Liver (tissue), 9 donors: ENCODE measurements around the gene SPTSSA. TPM values are rescaled to one million over a fixed set of nuclear protein-coding genes. Genes with fewer than 3 reads are reported as not detected.

Experiments used
- DNase-seq: peaks from one replicate; pipeline ENCODE4 v3.0.0-alpha.2; 2017; ENCODE audit warnings: low spot score
- H3K27ac ChIP-seq, 2 donors: one replicate each; pipeline ENCODE4 v1.7.0; 2013; ENCODE audit warnings: inconsistent platforms in 2 of 2, low read length in 2 of 2, control low read depth in 1 of 2, low read depth in 1 of 2, mild to moderate bottlenecking in 1 of 2
- H3K27me3 ChIP-seq, 4 donors: one replicate each; pipeline versions ENCODE4 v1.6.1 to v1.7.0; 2013; ENCODE audit warnings: low read length in 3 of 4, inconsistent platforms in 1 of 4, mild to moderate bottlenecking in 1 of 4, moderate library complexity in 1 of 4; ENCODE audit not compliant: control insufficient read depth in 4 of 4, insufficient read depth in 4 of 4
- H3K36me3 ChIP-seq, 4 donors: one replicate each; pipeline versions ENCODE4 v1.6.1 to v1.7.0; 2013; ENCODE audit warnings: low read length in 3 of 4, mild to moderate bottlenecking in 3 of 4, low read depth in 1 of 4, moderate library complexity in 1 of 4; ENCODE audit not compliant: control insufficient read depth in 4 of 4, insufficient read depth in 3 of 4
- H3K4me1 ChIP-seq, 4 donors: one replicate each; pipeline versions ENCODE4 v1.6.1 to v1.7.0; 2013; ENCODE audit warnings: low read length in 3 of 4, mild to moderate bottlenecking in 3 of 4, moderate library complexity in 1 of 4; ENCODE audit not compliant: control insufficient read depth in 4 of 4, insufficient read depth in 4 of 4
- H3K4me3 ChIP-seq, 3 donors: one replicate each; pipeline versions ENCODE4 v1.6.1 to v1.7.0; 2013; ENCODE audit warnings: low read length in 3 of 3, control low read depth in 1 of 3, low read depth in 1 of 3, mild to moderate bottlenecking in 1 of 3
- H3K9ac ChIP-seq, 2 donors: one replicate each; pipeline ENCODE4 v1.7.0; 2013; ENCODE audit warnings: low read length in 2 of 2, mild to moderate bottlenecking in 2 of 2, moderate library complexity in 2 of 2, control low read depth in 1 of 2, low read depth in 1 of 2
- H3K9me3 ChIP-seq, 4 donors: one replicate each; pipeline versions ENCODE4 v1.6.1 to v1.7.0; 2013; ENCODE audit warnings: low read length in 3 of 4; ENCODE audit not compliant: control insufficient read depth in 4 of 4
- EGR1 ChIP-seq, 2 donors: IDR thresholded peaks; 2 replicates each; pipeline ENCODE4 v1.6.1; 2016 to 2018; ENCODE audit warnings: antibody characterized with exemption in 2 of 2, low read depth in 2 of 2
- HNF4A ChIP-seq, 2 donors: conservative IDR thresholded peaks; 2 replicates each; pipeline ENCODE4 v1.6.1; 2016; ENCODE audit warnings: antibody characterized with exemption in 2 of 2, mild to moderate bottlenecking in 2 of 2
- HNF4G ChIP-seq: IDR thresholded peaks from 2 replicates; pipeline ENCODE4 v1.6.1; 2016; ENCODE audit warnings: antibody characterized with exemption
- YY1 ChIP-seq: IDR thresholded peaks from 2 replicates; pipeline ENCODE4 v1.6.1; 2016; ENCODE audit warnings: antibody characterized with exemption, mild to moderate bottlenecking
- WGBS: extraction: QIAGEN DNeasy Blood & Tissue Kit; methylation state at CpG from one replicate; pipeline ENCODE4 v1.1.7; 2013; 5-methylcytosine and 5-hydroxymethylcytosine counted together
- polyA plus RNA-seq, 2 donors: library from polyadenylated mRNA; stranded (reverse) in 1 of 2; unstranded in 1 of 2; fragments of 200-250 nt in 1 of 2; fragments of >200 nt in 1 of 2; fragmentation: Nextera tagmentation in 1 of 2; extraction: Ambion mirVana in 1 of 2; gene quantifications; one replicate each; pipeline versions ENCODE4 v1.2.1 to v1.2.3, GENCODE V29; 2013 to 2015
- total RNA-seq, 2 donors: library from RNA; depleted of rRNA; stranded (reverse); fragments of >200 nt; gene quantifications; one replicate each; pipeline ENCODE4 v1.2.3, GENCODE V29; 2014
- TF ChIP-seq, protein P1 (sequence below): IDR thresholded peaks from 2 replicates; pipeline ENCODE4 v1.6.1; 2016; ENCODE audit warnings: antibody characterized with exemption
- TF ChIP-seq, protein P2 (sequence below): IDR thresholded peaks from 2 replicates; pipeline ENCODE4 v1.6.1; 2016; ENCODE audit warnings: antibody characterized with exemption
- TF ChIP-seq, protein P3 (sequence below): IDR thresholded peaks from 2 replicates; pipeline ENCODE4 v1.6.1; 2016; ENCODE audit warnings: antibody characterized with exemption, mild to moderate bottlenecking
- TF ChIP-seq, protein P4 (sequence below): fragments of 150-350 bp; IDR thresholded peaks from 2 replicates; pipeline ENCODE4 v1.5.1; 2017; ENCODE audit warnings: improper control_type of control experiment, low read depth, low read length; ENCODE audit not compliant: missing input control
- TF ChIP-seq, protein P5 (sequence below): IDR thresholded peaks from 2 replicates; pipeline ENCODE4 v1.6.1; 2016; ENCODE audit warnings: antibody characterized with exemption
- donor health status: healthy.
- donor health status: healthy.
- donor health status: healthy.
- donor health status: healthy.
- donor health status: healthy.

SPTSSA gene, protein sequence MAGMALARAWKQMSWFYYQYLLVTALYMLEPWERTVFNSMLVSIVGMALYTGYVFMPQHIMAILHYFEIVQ
- 10 to 100 TPM in 1 of 2 donors, 1 to 10 TPM in 1; 9.5 to 10.5 TPM for total RNA-seq
- polyA plus RNA-seq = 10 to 100 TPM; 13.7 to 15.2 TPM

DNA sequence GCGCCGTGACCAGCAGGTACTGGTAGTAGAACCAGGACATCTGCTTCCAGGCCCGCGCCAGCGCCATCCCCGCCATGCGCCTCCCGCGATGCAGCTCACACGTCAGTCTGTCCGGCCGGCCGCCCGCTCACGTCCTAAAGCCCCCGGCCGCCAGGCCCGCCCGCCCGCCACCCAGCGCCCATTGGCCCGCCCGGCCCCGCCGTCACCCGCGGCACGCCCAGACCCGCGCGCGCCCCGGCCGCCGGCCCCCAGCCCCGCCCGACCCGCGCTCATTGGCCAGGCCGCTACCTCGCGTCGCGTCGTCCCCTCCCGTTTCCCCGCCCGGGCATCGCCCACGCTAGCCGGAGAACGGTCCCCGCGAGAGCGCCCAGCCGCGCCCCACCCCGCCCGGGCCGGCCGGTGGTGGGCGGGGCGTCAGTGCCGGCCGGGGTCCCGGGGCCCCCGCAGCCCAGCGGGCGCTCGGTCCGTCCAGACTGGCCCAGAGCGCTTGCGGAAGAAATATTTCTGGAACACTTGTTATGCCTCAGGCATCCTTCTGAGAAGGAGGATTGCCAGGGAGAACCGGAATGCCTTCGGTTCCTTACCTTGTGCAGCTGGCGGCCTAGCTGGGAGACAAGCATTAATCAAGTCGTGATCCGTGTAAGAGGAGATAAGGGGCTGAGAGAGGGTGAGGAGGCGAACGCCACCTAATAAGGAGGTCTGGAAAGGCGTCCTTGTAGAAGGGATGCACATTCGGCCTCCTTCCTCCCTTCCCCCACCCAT is at the start of gene SPTSSA:
Gene SPTSSA, minus strand, starts transcription at position 109 of the 762 bp plus-strand sequence. Its CDS starts 33 bp downstream, at position 76.
- Histone ChIP-seq H3K36me3 (no peaks in the 10 kb centered on the region), H3K4me1 (peaks cover 3 to 19% (median 4%) of the 10 kb centered on the region in 4 donors), H3K9ac (peak within 1 kb of the TSS; percentile 48 to 68), H3K27ac (peak within 1 kb of the TSS; percentile 60 to 81), H3K9me3 (no peaks in the 10 kb centered on the region), H3K27me3 (no peaks in the 10 kb centered on the region), H3K4me3 (peak within 1 kb of the TSS; percentile 74 to 92 (median 88))
- peak; percentile 91 for DNase-seq
- WGBS = 2% methylated on average over 82 of the region's 82 CpGs
- TF ChIP-seq, protein P1, sequence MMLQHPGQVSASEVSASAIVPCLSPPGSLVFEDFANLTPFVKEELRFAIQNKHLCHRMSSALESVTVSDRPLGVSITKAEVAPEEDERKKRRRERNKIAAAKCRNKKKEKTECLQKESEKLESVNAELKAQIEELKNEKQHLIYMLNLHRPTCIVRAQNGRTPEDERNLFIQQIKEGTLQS = no peak
- TF ChIP-seq, protein P2, sequence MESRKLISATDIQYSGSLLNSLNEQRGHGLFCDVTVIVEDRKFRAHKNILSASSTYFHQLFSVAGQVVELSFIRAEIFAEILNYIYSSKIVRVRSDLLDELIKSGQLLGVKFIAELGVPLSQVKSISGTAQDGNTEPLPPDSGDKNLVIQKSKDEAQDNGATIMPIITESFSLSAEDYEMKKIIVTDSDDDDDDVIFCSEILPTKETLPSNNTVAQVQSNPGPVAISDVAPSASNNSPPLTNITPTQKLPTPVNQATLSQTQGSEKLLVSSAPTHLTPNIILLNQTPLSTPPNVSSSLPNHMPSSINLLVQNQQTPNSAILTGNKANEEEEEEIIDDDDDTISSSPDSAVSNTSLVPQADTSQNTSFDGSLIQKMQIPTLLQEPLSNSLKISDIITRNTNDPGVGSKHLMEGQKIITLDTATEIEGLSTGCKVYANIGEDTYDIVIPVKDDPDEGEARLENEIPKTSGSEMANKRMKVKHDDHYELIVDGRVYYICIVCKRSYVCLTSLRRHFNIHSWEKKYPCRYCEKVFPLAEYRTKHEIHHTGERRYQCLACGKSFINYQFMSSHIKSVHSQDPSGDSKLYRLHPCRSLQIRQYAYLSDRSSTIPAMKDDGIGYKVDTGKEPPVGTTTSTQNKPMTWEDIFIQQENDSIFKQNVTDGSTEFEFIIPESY = no peak
- no peak for TF ChIP-seq HNF4A (conservative IDR thresholded peaks at IDR 0.05)
- no peak for TF ChIP-seq YY1
- TF ChIP-seq, protein P3, sequence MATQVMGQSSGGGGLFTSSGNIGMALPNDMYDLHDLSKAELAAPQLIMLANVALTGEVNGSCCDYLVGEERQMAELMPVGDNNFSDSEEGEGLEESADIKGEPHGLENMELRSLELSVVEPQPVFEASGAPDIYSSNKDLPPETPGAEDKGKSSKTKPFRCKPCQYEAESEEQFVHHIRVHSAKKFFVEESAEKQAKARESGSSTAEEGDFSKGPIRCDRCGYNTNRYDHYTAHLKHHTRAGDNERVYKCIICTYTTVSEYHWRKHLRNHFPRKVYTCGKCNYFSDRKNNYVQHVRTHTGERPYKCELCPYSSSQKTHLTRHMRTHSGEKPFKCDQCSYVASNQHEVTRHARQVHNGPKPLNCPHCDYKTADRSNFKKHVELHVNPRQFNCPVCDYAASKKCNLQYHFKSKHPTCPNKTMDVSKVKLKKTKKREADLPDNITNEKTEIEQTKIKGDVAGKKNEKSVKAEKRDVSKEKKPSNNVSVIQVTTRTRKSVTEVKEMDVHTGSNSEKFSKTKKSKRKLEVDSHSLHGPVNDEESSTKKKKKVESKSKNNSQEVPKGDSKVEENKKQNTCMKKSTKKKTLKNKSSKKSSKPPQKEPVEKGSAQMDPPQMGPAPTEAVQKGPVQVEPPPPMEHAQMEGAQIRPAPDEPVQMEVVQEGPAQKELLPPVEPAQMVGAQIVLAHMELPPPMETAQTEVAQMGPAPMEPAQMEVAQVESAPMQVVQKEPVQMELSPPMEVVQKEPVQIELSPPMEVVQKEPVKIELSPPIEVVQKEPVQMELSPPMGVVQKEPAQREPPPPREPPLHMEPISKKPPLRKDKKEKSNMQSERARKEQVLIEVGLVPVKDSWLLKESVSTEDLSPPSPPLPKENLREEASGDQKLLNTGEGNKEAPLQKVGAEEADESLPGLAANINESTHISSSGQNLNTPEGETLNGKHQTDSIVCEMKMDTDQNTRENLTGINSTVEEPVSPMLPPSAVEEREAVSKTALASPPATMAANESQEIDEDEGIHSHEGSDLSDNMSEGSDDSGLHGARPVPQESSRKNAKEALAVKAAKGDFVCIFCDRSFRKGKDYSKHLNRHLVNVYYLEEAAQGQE = peak; percentile 22
- TF ChIP-seq, protein P4, sequence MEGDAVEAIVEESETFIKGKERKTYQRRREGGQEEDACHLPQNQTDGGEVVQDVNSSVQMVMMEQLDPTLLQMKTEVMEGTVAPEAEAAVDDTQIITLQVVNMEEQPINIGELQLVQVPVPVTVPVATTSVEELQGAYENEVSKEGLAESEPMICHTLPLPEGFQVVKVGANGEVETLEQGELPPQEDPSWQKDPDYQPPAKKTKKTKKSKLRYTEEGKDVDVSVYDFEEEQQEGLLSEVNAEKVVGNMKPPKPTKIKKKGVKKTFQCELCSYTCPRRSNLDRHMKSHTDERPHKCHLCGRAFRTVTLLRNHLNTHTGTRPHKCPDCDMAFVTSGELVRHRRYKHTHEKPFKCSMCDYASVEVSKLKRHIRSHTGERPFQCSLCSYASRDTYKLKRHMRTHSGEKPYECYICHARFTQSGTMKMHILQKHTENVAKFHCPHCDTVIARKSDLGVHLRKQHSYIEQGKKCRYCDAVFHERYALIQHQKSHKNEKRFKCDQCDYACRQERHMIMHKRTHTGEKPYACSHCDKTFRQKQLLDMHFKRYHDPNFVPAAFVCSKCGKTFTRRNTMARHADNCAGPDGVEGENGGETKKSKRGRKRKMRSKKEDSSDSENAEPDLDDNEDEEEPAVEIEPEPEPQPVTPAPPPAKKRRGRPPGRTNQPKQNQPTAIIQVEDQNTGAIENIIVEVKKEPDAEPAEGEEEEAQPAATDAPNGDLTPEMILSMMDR = no peak
- peak; percentile 52 to 72 for TF ChIP-seq EGR1 (IDR thresholded peaks at IDR 0.05; ENCODE audit: low read depth in 2 of 2)

DNA sequence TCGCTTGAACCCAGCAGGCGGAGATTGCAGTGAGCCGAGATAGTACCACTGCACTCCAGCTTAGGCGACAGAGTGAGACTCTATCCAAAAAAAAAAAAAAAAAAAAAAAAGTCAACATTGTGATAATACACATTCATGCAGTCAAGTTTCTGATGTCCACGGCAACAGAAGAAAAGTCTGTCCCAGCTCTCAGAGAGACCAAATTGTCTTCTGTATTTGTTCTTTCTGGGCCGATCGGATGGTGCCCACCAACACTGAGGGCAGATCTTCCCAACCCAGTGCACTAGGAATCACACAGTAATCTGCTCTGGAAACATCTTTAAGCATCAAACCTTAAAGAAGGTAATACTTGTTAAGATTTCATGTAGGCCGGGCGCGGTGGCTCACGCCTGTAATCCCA is 45.8 kb upstream of the SPTSSA start:
- no peaks in the 10 kb centered on the region for H3K36me3 ChIP-seq
- no peak overlapping the region for H3K9ac ChIP-seq
- H3K27me3 ChIP-seq = no peaks in the 10 kb centered on the region
- DNase-seq = no peak
- TF ChIP-seq YY1 = no peak
- no peak for TF ChIP-seq HNF4G
- TF ChIP-seq, protein P5, sequence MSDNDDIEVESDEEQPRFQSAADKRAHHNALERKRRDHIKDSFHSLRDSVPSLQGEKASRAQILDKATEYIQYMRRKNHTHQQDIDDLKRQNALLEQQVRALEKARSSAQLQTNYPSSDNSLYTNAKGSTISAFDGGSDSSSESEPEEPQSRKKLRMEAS = no peak
- TF ChIP-seq, protein P2 = no peak
- TF ChIP-seq EGR1 (IDR thresholded peaks at IDR 0.05; ENCODE audit: low read depth in 2 of 2) = no peak
- no peak for TF ChIP-seq HNF4A (conservative IDR thresholded peaks at IDR 0.05)
- no peak overlapping the region for H3K27ac ChIP-seq
- no peak overlapping the region for H3K4me3 ChIP-seq
- no peaks in the 10 kb centered on the region for H3K9me3 ChIP-seq
- WGBS = 95% methylated on average over 11 of the region's 11 CpGs
- no peaks in the 10 kb centered on the region for H3K4me1 ChIP-seq
